Memory B cell (primary cell): ENCODE data around the gene CIAO2B.

Source experiments
- ATAC-seq: fragments of 150-1000 bp; cut with Tn5 transposase; 2 replicates; pipeline ENCODE4 v1.10.0; 2021; ENCODE audit warnings: low read depth, mild to moderate bottlenecking, moderate library complexity
- DNase-seq, 2 donors: peaks; one replicate each; pipeline ENCODE4 v3.0.0; 2022; ENCODE audit warnings: low spot score in 2 of 2
- H3K27ac Mint-ChIP-seq: one replicate; pipeline ENCODE4 v1.8.0; 2022; ENCODE audit warnings: mild to moderate bottlenecking, moderate library complexity, mixed read lengths
- H3K27me3 Mint-ChIP-seq: one replicate; pipeline ENCODE4 v1.8.0; 2022; ENCODE audit warnings: mixed read lengths
- H3K36me3 Mint-ChIP-seq: one replicate; pipeline ENCODE4 v1.8.0; 2022; ENCODE audit warnings: mild to moderate bottlenecking, mixed read lengths
- H3K4me1 Mint-ChIP-seq: one replicate; pipeline ENCODE4 v1.8.0; 2022; ENCODE audit warnings: mixed read lengths
- H3K4me3 Mint-ChIP-seq: one replicate; pipeline ENCODE4 v1.8.0; 2022; ENCODE audit warnings: mild to moderate bottlenecking, moderate library complexity, mixed read lengths
- H3K9me3 Mint-ChIP-seq: one replicate; pipeline ENCODE4 v1.8.0; 2022; ENCODE audit warnings: mixed read lengths

The CIAO2B gene

GRCh38 chr16:66913711-66914110, 20.5 kb downstream of the CIAO2B start:
- H3K4me3 Mint-ChIP-seq, result no peak overlapping the region
- no peaks in the 10 kb centered on the region for H3K9me3 Mint-ChIP-seq

GRCh38 chr16:66913081-66913480, 21.1 kb downstream of the CIAO2B start:
- no peak overlapping the region for H3K4me3 Mint-ChIP-seq
- no peaks in the 10 kb centered on the region for H3K36me3 Mint-ChIP-seq
- ATAC-seq (no peak), DNase-seq (no peak)
- no peaks in the 10 kb centered on the region for H3K4me1 Mint-ChIP-seq
- no peak overlapping the region for H3K27ac Mint-ChIP-seq
- peaks cover 14% of the 10 kb centered on the region for H3K27me3 Mint-ChIP-seq
- H3K9me3 Mint-ChIP-seq, result no peaks in the 10 kb centered on the region

More at GRCh38 chr16:66913711-66914110, 20.5 kb downstream of the CIAO2B start:
- DNase-seq, result no peak
- H3K36me3 Mint-ChIP-seq, result no peaks in the 10 kb centered on the region
- H3K4me1 Mint-ChIP-seq, result no peaks in the 10 kb centered on the region
- ATAC-seq, result no peak
- no peak overlapping the region for H3K27ac Mint-ChIP-seq
- peaks cover 14% of the 10 kb centered on the region for H3K27me3 Mint-ChIP-seq

GRCh38 chr16:66911801-66912200, 22.4 kb downstream of the CIAO2B start:
- no peak overlapping the region for H3K27ac Mint-ChIP-seq
- no peak for DNase-seq

GRCh38 chr16:66911112-66911511, 23.1 kb downstream of the CIAO2B start:
- Mint-ChIP-seq H3K4me3 (no peak overlapping the region), H3K9me3 (no peaks in the 10 kb centered on the region), H3K27me3 (peaks cover 14% of the 10 kb centered on the region), H3K36me3 (no peaks in the 10 kb centered on the region), H3K4me1 (no peaks in the 10 kb centered on the region), H3K27ac (no peak overlapping the region)
- DNase-seq, result no peak
- no peak for ATAC-seq

More at GRCh38 chr16:66911801-66912200, 22.4 kb downstream of the CIAO2B start:
- no peak for ATAC-seq
- H3K36me3 Mint-ChIP-seq, result no peaks in the 10 kb centered on the region
- H3K27me3 Mint-ChIP-seq, result peaks cover 14% of the 10 kb centered on the region
- no peaks in the 10 kb centered on the region for H3K9me3 Mint-ChIP-seq
- no peak overlapping the region for H3K4me3 Mint-ChIP-seq
- H3K4me1 Mint-ChIP-seq, result no peaks in the 10 kb centered on the region

GRCh38 chr16:66910175-66910940, 23.8 kb downstream of the CIAO2B start:
- no peak overlapping the region for H3K4me3 Mint-ChIP-seq
- peaks cover 14% of the 10 kb centered on the region for H3K27me3 Mint-ChIP-seq
- H3K27ac Mint-ChIP-seq, result no peak overlapping the region
- H3K4me1 Mint-ChIP-seq, result no peaks in the 10 kb centered on the region
- H3K9me3 Mint-ChIP-seq, result no peaks in the 10 kb centered on the region
- no peaks in the 10 kb centered on the region for H3K36me3 Mint-ChIP-seq
- DNase-seq (no peak), ATAC-seq (no peak)

GRCh38 chr16:66908762-66909559, 25.2 kb downstream of the CIAO2B start:
- Mint-ChIP-seq H3K9me3 (no peaks in the 10 kb centered on the region), H3K27me3 (peaks cover 11% of the 10 kb centered on the region), H3K36me3 (no peaks in the 10 kb centered on the region), H3K4me3 (no peak overlapping the region), H3K4me1 (no peaks in the 10 kb centered on the region), H3K27ac (no peak overlapping the region)
- DNase-seq, result no peak
- no peak for ATAC-seq

GRCh38 chr16:66908116-66908515, 26.1 kb downstream of the CIAO2B start:
- H3K27ac Mint-ChIP-seq, result no peak overlapping the region
- ATAC-seq, result no peak
- peaks cover 10% of the 10 kb centered on the region for H3K27me3 Mint-ChIP-seq
- no peaks in the 10 kb centered on the region for H3K4me1 Mint-ChIP-seq
- H3K9me3 Mint-ChIP-seq, result no peaks in the 10 kb centered on the region
- no peaks in the 10 kb centered on the region for H3K36me3 Mint-ChIP-seq
- DNase-seq, result no peak
- no peak overlapping the region for H3K4me3 Mint-ChIP-seq

GRCh38 chr16:66906916-66907836, 27.0 kb downstream of the CIAO2B start:
- H3K27ac Mint-ChIP-seq, result no peak overlapping the region
- H3K36me3 Mint-ChIP-seq, result no peaks in the 10 kb centered on the region
- DNase-seq (no peak), ATAC-seq (no peak)
- no peak overlapping the region for H3K4me3 Mint-ChIP-seq
- H3K4me1 Mint-ChIP-seq, result no peaks in the 10 kb centered on the region
- peaks cover 10% of the 10 kb centered on the region for H3K27me3 Mint-ChIP-seq
- no peaks in the 10 kb centered on the region for H3K9me3 Mint-ChIP-seq

- Mint-ChIP-seq H3K4me1 (no peaks in the 10 kb centered on the region), H3K9me3 (no peaks in the 10 kb centered on the region), H3K27ac (no peak overlapping the region), H3K36me3 (no peaks in the 10 kb centered on the region), H3K27me3 (peaks cover 8% of the 10 kb centered on the region), H3K4me3 (no peak overlapping the region)
- ATAC-seq (no peak), DNase-seq (no peak)
Measured at GRCh38 chr16:66905633-66906539, 28.3 kb downstream of the CIAO2B start.

GRCh38 chr16:66904846-66905632, 29.2 kb downstream of the CIAO2B start:
- no peaks in the 10 kb centered on the region for H3K9me3 Mint-ChIP-seq
- no peak overlapping the region for H3K4me3 Mint-ChIP-seq
- ATAC-seq (no peak), DNase-seq (no peak)
- H3K4me1 Mint-ChIP-seq, result no peaks in the 10 kb centered on the region
- no peaks in the 10 kb centered on the region for H3K36me3 Mint-ChIP-seq
- H3K27ac Mint-ChIP-seq, result no peak overlapping the region
- H3K27me3 Mint-ChIP-seq, result peaks cover 6% of the 10 kb centered on the region

- ATAC-seq, result no peak
- no peaks in the 10 kb centered on the region for H3K9me3 Mint-ChIP-seq
- H3K36me3 Mint-ChIP-seq, result no peaks in the 10 kb centered on the region
- peaks cover 2% of the 10 kb centered on the region for H3K27me3 Mint-ChIP-seq
- H3K4me3 Mint-ChIP-seq, result no peak overlapping the region
- no peak overlapping the region for H3K27ac Mint-ChIP-seq
- no peak for DNase-seq
- no peaks in the 10 kb centered on the region for H3K4me1 Mint-ChIP-seq
Measured at GRCh38 chr16:66904428-66904845, 29.8 kb downstream of the CIAO2B start.

GRCh38 chr16:66903544-66904427, 30.4 kb downstream of the CIAO2B start:
- peaks cover 2% of the 10 kb centered on the region for H3K27me3 Mint-ChIP-seq
- no peak for ATAC-seq
- no peaks in the 10 kb centered on the region for H3K4me1 Mint-ChIP-seq
- no peak overlapping the region for H3K27ac Mint-ChIP-seq
- no peak overlapping the region for H3K4me3 Mint-ChIP-seq
- DNase-seq, result no peak
- no peaks in the 10 kb centered on the region for H3K9me3 Mint-ChIP-seq
- no peaks in the 10 kb centered on the region for H3K36me3 Mint-ChIP-seq
